Activated T-cell treated with anti-CD3 and anti-CD28 coated beads for 1 hour (primary cell): ENCODE data around the gene RXFP4.

Source experiments
- DNase-seq: peaks from one replicate; pipeline ENCODE4 v3.0.0-alpha.2; 2020; ENCODE audit warnings: low read depth

RXFP4 gene

DNA sequence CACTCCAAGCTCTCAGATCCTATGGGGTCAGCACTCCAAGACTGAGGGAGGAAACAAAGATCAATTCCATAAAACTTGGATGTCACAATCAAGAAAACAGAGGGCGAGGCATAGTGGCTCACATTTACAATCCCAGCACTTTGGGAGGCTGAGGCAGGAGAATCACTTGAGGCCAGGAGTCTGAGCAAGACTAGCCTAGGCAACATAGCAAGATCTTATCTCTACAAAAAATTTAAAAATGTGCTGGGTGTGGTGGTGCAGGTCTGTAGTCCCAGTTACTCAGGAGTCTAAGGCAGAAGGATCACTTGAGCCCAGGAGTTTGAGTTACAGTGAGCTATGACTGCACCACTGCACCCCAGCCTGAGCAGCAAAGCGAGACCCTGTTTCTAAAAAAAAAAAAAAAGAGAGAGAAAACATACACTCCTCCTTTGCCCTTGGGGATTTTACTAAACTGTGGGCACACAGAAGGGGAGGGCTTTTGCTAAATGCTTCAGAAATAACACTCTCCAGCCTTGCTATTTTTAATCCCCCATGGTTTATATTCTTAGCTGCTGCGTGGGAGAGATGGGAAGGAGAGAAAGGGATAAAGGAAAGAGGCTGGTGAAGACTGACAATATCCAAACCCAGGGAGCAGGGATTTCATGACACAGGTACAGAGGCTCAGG lies 18.8 kb downstream of the RXFP4 start:
- no peak for DNase-seq

DNA sequence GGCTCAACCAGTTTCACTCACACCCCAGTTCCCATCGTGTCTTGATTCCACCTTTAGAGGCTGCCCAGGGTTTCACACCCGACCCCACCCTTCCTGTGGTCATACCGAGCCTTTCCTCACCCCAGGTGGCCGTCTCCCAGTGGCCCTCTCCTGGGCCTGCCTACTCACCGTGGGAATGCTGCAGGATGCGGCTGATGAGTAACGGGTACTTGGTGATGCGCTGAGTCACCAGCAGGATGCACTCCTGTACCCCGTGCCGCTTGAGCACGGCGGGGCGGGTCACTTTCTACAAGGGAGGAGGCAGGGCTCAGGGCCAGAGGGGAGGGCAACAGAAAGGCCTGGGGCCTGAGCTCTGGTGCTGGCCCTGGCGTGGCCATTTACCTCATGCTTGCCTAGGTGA lies 20.5 kb downstream of the RXFP4 start:
- no peak for DNase-seq

DNA sequence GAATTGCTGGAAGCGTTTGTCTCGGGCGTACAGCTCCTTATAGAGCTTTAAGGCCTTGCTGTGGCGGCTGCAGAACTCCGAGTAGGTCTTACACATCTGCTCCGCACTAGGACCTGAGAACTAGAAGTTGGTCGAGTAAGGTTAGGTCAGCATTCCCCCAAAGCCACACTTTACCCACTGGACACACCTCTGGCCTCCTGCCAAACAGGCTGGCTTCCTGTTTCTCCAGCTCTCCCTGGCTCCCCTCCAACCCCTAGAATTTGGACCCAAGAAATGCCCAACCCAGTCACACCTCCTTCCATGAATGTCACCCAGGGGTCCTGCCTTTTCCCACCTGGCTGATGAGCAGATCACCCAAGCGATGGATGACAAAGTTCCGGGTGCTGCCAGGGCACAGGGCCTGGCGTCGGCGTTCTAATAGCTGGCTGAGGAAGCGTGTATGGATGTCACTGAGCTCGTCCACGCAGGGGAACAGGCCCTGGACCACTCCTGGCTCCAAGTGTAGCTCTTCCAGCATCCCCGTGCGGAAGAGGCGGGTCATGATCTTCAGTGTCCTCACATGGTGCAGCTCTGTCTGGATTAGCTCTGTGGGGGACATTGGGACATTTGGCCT lies 21.3 kb downstream of the RXFP4 start:
- no peak for DNase-seq

DNA sequence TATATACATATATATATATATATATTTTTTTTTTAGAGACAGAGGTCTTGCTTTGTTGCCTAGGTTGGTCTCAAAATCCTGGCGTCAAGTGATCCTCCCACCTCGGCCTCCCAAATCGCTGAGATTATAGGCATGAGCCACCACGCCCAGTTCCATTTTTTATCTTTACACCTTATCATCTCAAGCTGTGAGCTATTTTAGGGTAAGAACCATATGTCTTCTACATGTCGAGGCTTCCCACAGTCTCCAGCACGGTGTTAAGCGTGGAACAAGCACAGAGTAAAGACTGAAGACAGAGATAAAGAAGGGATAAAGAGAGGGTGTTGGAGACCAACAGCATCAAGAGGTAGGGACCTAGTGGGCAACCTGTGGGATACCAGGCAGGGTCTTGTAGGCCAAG lies 22.8 kb downstream of the RXFP4 start:
- DNase-seq = no peak

DNA sequence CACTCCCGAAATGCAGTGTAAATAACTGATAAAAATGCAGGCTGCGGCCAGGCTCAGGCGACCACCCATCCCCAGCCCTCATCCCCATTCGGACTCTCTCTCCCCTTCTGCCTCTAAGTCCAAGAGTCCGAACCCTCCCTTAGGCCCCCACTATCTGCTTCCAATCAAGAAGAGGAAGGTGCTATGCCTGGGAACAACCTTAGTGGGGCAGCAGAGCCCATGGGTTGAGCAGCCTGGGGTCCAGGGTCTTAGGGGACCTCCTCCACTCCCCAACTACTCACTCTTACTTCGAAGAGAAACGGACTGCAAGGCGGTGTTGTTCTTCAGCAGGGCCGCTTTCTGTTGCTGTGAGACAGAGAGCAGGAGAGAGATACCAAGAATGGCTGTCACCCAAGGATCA lies 24.7 kb downstream of the RXFP4 start:
- no peak for DNase-seq

DNA sequence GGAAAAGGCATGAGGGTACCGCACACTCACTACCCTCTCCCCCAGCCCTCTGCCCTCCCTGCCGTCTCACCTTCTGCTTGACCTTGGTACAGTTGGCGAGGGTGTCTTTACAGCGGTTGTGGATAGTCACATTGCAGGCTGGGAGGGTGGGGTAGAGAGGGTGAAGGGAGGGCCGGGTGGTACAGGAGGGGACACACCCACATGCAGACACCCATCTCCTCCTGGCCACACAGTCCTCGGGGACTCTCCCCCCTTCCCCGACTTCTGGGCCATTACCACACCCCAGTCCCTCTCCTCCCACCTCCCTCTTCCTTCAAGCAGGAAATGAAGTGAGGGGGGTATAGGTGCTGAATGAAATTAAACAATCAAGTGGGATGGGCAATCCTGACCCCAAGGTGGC lies 25.3 kb downstream of the RXFP4 start:
- no peak for DNase-seq

DNA sequence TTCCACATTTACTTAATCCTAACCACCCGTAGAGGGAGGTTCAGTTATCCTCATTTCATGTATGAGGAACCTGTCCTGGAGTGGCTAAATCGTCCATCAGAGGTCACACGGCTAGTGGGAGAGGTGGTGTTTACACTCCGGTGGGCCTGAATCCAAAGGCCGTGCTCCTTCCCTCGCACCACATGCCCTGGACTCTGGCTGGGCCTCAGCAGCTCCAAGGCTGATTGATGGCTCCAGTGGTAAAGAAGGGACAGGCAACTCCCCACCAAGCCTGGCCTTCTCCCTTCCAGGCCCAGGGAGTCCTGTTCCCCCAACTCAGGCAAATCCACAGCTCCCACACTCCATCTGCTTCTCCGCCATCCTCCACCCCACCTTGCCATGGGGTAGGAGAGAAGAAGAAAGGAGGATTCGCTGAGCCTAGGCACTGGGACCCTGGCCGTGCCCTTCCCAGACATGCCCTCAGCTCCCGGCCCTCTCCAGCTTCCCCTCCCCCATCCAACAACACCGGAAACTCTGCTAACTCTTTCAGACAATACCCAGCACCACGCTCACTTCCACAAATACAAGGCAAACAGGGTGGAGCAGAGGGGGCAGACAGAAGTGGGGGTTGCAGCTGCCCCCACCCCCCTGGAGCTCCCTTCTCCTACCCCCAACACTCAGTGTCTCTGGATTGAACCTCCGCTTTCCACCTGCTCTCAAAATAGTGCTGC lies 26.1 kb downstream of the RXFP4 start:
- DNase-seq = no peak

DNA sequence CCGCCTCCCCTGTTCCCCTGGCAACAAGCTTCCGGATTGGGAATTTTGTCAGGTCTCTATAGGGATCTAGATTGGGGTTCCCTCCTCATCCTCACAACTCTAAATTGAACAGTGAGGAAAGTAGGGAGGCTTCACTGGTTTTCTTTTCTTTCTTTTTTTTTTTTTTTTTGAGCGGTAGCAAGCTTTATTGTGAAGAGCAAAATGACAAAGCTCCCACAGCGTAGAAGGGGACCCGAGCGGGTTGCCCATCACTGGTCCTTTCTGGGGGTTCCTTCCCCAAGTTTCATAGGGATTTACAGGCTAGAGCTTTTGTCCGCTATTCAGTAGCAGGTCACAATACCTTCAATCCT lies 26.6 kb downstream of the RXFP4 start:
- DNase-seq = no peak

DNA sequence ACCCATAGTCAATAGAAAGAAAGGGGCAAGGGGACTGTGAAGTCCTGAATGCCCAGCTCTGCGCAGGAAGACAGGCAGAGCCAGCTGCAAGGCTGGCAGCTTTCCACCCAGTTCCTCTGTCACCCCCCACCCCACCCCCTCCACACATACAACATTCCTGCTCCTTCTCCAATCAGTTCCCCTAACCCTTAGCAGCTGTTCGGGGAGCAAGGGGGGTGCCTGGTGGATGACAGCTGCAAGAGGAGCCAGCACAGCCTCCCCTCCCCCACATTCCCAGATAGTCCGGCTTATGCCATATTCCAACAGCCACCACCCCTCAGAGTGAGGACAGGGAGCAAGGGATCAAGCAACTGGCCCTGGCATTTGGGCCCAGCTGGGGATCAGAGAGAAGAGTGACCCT lies 27.2 kb downstream of the RXFP4 start:
- no peak for DNase-seq

DNA sequence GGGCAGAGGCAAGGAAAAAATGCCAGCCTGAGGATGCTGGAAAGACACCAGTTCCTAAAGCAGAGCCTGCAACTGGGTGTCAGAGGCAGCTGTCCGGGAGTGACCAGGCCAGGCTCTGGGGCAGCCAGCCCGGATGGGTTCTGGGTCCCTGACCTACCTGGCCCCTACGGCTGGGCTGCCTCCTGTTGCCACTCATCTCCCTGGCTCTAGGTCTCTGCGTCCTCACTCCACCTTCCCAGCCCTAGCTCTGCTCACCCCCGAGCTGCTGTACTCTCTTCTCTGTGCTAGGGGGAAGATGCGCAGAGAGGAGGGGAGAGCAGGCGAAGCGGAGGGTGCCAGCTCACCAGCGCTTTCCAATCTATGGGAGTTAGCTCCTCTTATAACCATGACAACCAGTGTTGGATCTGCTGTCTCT lies 27.9 kb downstream of the RXFP4 start:
- no peak for DNase-seq

DNA sequence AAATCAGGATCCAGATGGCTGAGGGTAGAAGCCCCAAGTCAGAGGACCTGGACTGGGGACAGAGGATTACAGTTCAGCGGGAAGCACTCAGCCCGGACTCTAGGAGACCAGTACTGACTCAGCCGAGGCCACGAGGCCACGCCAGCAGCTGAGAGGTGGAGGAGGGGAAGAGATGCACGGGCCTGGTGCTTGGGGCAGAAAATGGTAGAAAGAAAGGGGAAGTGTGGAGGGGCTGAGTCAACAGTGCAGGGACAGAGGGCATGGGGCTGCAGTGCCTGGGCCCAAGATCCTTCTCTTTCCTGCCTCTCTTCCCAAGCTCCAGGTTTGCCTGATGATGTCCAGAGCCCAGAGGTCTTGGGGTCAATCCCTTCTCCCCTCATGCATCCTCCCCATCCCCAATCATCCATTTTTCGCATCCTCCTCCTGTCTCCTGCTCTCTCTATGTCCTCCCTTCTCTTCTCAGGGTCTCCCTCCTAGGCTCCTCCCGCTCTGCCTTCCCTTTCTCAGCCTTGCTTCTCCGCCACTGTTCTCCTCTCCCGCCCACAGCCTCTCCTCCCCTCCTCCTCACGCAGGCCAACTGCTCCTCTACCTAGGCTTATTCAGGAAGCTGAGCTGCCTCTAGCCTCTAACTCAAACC lies 29.2 kb downstream of the RXFP4 start:
- no peak for DNase-seq

DNA sequence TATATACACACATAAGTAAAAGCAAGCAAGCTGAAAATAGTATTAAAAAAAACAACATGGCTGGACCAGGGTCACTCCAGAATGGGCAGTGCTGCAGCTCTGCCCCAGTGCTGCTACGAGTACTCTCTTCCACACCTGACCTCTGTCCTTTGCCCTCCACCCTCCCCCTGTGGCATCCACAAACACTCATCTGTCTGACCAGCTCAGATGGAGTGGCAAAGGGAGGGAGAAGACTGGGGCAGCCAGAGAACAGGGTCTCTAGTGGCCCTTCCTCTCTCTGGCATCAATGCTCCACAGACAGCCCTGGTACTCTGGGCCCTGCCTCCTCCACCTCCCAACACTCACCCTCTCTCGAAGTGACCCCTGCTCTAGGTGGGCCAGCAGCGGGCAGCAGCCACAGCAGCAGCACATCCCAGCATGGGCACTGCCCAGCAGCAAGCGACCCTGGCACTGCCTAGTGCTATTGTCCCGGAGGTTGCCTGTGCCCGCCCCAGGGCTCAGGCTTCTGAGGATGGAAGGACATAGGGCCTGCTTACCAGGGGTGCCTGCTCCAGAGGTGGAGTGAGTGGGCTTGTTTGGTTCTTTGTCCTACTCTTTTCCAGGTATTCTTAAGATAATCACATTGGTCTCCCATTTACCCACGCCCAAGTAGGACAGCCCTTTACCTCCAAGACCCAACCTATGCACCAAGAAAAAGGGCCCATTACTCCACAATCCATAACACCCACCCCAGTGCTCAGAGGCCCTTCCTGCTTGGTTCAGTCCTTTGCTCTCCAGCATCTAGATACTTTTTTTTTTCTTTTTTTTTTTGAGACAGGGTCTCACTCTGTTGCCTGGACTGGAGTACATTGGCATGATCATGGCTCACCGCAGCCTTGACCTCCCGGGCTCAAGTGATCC lies 30.7 kb downstream of the RXFP4 start:
- no peak for DNase-seq

DNA sequence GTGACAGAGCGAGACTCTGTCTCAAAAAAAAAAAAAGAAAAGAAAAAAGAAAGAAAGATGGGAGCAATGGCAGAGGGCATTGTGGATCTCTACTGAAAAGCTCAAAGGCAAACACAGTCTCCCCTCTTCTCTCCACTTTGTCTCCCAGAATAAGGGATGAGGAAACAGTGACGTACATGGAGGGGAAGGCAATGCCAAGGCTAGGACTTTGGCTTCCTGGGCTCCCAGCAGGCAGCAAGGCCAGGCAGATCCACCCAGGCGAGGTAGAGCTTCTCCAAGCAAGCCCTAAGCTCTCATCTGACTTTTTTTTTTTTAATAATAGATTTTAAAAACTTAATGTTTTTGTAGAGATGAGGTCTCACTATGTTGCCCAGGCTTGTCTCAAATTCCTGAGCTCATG lies 32.3 kb downstream of the RXFP4 start:
- DNase-seq = no peak

DNA sequence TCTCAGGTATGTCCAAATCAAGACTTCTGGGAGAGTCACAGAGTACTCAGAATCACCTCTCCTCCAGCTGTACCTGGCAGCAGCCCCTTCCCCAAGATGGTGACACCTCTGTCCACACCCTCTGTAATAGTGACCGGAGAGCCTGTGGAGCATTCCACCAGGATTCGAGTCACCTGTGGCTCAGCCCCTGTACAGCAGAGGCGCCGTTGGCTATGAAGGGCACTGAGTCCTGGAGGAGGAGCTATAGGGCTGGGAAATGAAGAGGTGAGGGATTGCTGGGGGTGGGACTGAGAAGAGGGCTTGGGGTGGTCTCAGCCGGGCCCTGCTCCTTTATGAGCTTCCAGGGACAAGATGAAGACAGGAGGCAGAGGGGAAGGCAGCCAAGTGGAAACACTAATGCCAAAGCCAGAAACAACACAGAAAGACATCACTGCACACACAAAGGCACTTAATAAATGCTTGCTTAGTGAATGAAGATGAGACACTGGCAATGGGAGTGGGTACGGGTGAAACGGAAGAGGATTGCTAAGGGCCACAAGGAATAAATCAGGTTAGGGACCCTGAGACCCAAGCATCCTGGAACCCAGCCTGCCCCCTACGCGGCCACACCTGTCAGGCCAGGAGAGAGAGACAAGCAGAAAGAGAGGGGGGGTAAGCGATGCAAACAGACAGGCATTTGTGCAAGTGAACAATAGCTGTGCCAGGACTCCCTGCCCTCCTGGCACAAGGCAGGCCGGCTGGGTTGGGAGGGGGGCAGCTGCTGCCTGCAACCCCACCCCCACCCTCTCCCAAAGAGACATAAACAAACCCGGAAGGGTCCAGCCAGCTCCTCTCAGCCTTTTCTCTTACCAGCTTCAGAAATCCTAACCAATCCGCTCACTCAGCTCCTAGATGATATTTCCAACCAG lies 33.0 kb downstream of the RXFP4 start:
- DNase-seq = no peak

DNA sequence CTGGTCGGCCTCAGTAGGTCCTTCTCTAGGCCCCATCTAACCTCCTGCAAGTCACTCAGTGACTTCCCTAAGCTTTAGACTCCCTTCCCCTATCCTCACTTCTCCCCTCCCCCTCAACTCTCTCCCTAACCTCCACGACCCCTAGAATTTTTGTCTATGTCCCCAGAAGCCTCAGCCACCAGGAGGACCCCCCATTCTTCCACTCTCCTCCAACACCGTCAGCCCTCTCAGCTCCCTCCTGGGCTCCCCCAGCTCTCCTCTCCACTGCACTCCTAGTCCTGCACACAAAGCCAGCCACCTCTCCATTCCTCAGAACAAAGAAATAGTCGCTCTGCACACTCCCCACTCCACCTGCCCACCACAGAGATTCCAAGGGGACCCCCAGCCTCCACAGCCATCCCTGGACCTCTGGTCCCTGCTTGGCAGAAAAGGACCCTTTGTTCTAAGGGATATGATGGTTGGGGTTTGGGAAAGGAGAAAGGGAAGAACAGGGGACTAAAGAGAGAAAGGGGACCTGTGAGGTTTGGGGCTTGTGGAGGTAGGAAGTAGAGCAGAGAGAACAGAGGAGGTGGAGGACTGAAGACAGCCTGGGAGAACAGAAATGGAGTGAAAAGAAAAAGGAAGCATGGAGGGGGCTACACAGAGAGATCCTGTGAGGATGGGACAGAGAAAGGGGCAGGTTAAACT lies 34.1 kb downstream of the RXFP4 start:
- no peak for DNase-seq

DNA sequence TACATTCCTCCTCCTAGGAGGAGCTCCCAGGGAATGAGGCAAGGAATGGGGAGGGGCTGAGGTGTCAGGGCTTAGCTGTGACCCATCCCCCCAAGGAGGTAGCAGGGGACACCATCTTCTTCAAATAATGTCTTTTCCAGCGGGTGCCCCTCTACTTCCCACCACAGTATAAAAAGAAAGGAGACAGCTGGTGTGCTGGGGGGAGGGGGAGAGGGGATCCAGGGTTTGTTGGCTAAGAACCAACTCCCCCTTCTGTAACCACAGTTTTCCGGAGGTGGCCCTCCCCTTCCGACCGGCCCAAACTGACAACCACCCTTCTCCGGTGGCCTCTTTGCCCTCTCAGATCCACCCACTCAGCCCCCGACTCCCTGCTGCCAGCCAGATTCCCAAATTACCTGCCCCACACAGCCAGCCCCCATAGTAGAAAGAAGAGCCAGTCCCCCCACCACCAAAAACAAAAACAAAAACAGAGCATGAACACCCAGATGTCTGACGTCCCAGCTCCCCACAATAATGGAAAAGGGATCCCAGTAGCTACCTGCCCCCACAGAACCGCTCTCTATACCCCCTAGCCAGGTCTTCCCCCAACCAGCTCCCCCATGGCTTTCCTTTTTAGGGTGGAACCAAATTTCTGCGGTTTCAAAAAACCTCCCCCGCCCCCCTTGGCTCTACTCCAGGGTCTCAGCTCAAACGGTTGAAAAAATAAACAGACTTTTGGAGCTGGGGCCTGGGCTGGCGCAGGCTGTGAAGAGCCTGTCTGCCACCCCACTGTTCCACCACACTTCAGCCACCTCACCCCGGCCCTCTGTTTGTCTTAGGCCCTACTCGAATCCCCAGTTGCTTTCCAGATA lies 34.8 kb downstream of the RXFP4 start:
- DNase-seq = peak; percentile 70

DNA sequence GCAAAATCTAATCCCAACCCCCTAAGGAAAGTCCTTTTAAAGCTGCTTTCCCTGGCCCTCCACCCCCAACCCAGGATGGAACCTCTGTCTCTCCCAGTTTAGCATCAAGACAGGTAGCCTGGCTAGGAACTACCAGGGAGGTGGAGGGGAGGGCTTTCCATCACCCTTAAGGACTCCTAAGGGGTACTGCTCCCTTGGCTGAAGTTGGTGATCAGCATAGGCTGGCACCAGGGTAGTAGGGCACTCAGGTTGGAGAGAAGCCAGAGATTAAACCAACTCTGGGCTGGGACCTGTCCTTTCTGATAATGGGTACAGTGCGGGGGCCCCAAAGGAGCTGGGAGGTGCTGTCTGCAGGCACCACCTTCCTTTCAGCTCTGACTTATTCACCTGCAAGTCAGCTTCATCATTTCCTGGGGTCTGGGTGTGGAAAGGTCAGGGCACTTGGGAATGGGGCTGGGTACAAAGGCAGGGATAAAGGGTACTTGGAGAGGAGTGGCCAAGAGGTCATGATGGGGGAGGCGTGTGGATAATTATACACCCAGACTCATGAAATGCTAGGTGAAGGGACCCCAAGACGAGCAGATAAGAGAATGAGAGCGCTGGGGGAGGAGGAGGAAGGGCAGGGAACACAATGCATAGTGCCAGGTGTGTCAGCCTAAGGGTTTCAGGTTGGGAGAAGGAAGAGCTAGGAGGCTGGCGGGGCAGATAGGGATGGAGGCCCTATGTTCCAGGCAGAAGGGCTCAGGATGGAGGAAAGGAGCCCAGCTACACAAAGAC lies 35.7 kb downstream of the RXFP4 start:
- no peak for DNase-seq

DNA sequence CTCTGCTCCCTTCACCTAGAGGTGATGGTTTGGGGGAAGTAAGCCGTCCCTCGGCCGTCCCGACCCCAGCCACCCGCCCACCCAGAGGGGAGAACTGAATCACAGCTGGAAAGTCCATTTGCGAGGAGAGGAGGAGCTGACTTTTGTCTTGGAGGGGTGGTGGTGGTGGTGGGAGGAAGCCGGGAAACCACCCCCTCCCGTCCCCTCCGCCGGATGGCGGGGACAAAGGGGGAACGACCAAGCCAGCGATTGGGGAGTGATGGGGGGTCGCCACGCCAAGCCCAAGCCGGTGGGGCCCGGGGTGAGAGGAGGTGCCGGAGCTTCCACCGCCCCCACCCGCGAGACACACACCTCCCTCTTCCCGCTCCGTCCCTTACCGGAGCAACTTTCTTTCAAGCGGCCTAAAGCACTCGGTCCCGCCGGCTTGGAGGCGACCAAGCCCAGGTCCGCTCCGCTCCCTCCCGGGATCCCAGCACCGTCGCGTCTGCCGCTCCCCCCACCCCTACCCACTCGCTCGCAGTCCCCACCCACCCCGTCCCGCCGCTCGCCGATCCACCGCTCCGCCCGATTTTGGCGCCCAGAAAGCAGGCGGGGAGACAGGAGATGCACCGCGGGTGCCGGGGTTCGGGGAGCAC lies 36.4 kb downstream of the RXFP4 start:
- no peak for DNase-seq
